ENCODE measurements around the gene PARD6G. TPM values are rescaled to one million over a fixed set of nuclear protein-coding genes. Genes with fewer than 3 reads are reported as not detected.

Gene PARD6G
- total and polyA plus RNA-seq, 9 of the 15 experiments (the other 6 are each of a cell fraction or from before 2014, with no cell fraction given), result 0.03 to 1.2 (median 0.26) TPM

DNA sequence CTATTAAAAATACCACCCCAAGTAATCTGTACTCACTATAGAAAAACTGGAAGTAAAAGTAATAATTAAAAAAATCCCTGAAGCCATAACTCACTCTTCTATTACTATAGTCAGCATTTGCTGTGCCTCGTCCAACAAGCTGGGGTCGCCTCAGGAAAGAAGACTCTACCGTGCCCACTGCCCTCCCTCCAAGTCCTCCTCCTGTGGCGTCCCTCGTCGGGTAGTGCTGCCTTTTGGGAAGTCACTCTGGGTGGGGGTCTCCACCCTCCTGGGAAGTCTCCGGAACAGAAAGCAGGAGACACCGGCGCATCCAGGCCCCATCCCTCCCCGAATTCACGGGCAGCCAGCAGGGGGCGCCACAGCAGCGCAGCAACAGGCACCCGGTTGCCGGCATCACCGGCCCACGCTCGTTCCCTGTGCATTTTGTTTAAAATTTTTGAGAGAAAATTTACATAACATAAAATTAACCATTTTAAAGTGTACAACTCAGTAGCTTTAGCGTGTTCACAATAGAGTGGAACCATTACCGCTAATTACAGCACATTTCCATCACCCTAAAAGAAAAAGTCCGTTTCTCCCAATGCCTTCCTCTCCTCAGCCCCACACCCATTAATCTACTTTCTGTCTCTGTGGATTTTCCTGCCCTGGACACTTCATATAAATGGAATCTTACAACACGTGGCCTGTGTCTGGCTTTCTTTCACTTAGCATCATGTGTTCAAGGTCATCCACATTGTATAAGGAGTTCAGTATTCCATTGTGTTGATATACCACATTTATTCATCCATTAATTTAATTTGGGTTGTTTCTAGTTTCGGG, 76.1 kb downstream of the PARD6G start:
- intact Hi-C loops (cut with micrococcal nuclease), result no loop called here
- Histone ChIP-seq H3K9me3 (replicated peaks; ENCODE audit: control insufficient read depth, insufficient read depth, low read depth, low read length) (no peaks in the 10 kb centered on the region), H3K27ac (ENCODE audit: extremely low read depth, low read depth, low read length) (no peak overlapping the region), H3K36me3 (ENCODE audit: control insufficient read depth, insufficient read depth, low read length) (no peaks in the 10 kb centered on the region), H3K4me1 (replicated peaks in 1 of 2; ENCODE audit: control insufficient read depth in 2 of 2, insufficient read depth in 2 of 2, low read length in 2 of 2) (peaks cover 0 to 6% of the 10 kb centered on the region in 2 experiments; a peak in 1 of 5 replicates), H3K27me3 (ENCODE audit: control insufficient read depth in 2 of 2, insufficient read depth in 2 of 2, low read length in 2 of 2) (peaks cover 9 to 64% of the 10 kb centered on the region in 2 experiments; a peak in 4 of 5 replicates), H3K4me3 (no peak overlapping the region), H3K4me2 (ENCODE audit: insufficient read depth, low read length) (no peak overlapping the region; the same call in 1 of the 2 replicates), H3K9me1 (ENCODE audit: control insufficient read depth, insufficient read depth, low read length) (no peaks in the 10 kb centered on the region), H4K20me1 (replicated peaks; ENCODE audit: control insufficient read depth, insufficient read depth, low read length) (no peaks in the 10 kb centered on the region), H3K79me2 (ENCODE audit: control insufficient read depth, insufficient read depth, low read length) (no peaks in the 10 kb centered on the region), H3K9ac (ENCODE audit: insufficient read depth in 1 of 2, low read depth in 2 of 2, low read length in 2 of 2) (no peak overlapping the region), H2AFZ (ENCODE audit: low read depth, low read length) (no peak overlapping the region)
- 3% methylated on average over 22 of the region's 23 CpGs for WGBS (ENCODE audit: insufficient coverage, low coverage, missing lambda C conversion rate)
- in situ Hi-C loops (cut with MboI), result no loop called here
- POLR2A ChIA-PET, result no interaction called here
- BruUV-seq (replicated peaks), result no TSS peak
- peak; percentile 92 for ATAC-seq
- peak; percentile 55 to 78 (median 72) for DNase-seq (ENCODE audit: extremely low read depth in 1 of 4, low spot score in 3 of 4)
- FAIRE-seq, result no peak
- CTCF ChIA-PET (ENCODE audit: low intra/inter-chr PET ratio), result interaction anchor here (1.3 kb wide), 1 partner anchor 86 kb away, joined by 3 read pairs; no protein-coding TSS in a partner anchor
- TF ChIP-seq, protein P1, sequence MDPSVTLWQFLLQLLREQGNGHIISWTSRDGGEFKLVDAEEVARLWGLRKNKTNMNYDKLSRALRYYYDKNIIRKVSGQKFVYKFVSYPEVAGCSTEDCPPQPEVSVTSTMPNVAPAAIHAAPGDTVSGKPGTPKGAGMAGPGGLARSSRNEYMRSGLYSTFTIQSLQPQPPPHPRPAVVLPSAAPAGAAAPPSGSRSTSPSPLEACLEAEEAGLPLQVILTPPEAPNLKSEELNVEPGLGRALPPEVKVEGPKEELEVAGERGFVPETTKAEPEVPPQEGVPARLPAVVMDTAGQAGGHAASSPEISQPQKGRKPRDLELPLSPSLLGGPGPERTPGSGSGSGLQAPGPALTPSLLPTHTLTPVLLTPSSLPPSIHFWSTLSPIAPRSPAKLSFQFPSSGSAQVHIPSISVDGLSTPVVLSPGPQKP (CRISPR knock-in tag; IDR thresholded peaks at IDR 0.05), result no peak
- no peak for TF ChIP-seq ELF1 (tag; IDR thresholded peaks at IDR 0.05)
- TF ChIP-seq L3MBTL2 (IDR thresholded peaks at IDR 0.05), result no peak
- TF ChIP-seq, protein P2, sequence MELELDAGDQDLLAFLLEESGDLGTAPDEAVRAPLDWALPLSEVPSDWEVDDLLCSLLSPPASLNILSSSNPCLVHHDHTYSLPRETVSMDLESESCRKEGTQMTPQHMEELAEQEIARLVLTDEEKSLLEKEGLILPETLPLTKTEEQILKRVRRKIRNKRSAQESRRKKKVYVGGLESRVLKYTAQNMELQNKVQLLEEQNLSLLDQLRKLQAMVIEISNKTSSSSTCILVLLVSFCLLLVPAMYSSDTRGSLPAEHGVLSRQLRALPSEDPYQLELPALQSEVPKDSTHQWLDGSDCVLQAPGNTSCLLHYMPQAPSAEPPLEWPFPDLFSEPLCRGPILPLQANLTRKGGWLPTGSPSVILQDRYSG (tag; conservative IDR thresholded peaks at IDR 0.05; ENCODE audit: low read depth), result no peak
- no peak for TF ChIP-seq SAFB2 (IDR thresholded peaks at IDR 0.05; ENCODE audit: borderline replicate concordance, low read depth, low read length, severe bottlenecking)
- TF ChIP-seq CC2D1A (IDR thresholded peaks at IDR 0.05), result no peak
- TF ChIP-seq EGR1 (conservative IDR thresholded peaks at IDR 0.05), result 0 out of 2 replicates have a peak, but pooled peaks have one; percentile 11
- no peak for TF ChIP-seq KDM5B (IDR thresholded peaks at IDR 0.05; ENCODE audit: insufficient replicate concordance, low read depth, low read length)
- TF ChIP-seq DPF2 (IDR thresholded peaks at IDR 0.05), result no peak
- no peak for TF ChIP-seq TRIM24 (IDR thresholded peaks at IDR 0.05)
- TF ChIP-seq, protein P3, sequence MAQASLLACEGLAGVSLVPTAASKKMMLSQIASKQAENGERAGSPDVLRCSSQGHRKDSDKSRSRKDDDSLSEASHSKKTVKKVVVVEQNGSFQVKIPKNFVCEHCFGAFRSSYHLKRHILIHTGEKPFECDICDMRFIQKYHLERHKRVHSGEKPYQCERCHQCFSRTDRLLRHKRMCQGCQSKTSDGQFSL (CRISPR knock-in tag; IDR thresholded peaks at IDR 0.05), result no peak
- TF ChIP-seq, protein P3 (tag; IDR thresholded peaks at IDR 0.05), result no peak
- no peak for TF ChIP-seq ZNF134 (CRISPR knock-in tag; conservative IDR thresholded peaks at IDR 0.05)
- TF ChIP-seq, protein P4, sequence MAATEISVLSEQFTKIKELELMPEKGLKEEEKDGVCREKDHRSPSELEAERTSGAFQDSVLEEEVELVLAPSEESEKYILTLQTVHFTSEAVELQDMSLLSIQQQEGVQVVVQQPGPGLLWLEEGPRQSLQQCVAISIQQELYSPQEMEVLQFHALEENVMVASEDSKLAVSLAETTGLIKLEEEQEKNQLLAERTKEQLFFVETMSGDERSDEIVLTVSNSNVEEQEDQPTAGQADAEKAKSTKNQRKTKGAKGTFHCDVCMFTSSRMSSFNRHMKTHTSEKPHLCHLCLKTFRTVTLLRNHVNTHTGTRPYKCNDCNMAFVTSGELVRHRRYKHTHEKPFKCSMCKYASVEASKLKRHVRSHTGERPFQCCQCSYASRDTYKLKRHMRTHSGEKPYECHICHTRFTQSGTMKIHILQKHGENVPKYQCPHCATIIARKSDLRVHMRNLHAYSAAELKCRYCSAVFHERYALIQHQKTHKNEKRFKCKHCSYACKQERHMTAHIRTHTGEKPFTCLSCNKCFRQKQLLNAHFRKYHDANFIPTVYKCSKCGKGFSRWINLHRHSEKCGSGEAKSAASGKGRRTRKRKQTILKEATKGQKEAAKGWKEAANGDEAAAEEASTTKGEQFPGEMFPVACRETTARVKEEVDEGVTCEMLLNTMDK (IDR thresholded peaks at IDR 0.05; ENCODE audit: borderline replicate concordance, insufficient read depth, low read depth, low read length, poor library complexity, severe bottlenecking), result peak; percentile 50
- TF ChIP-seq ZFP36 (IDR thresholded peaks at IDR 0.05; ENCODE audit: low read depth, low read length, partially characterized antibody), result no peak
